RWPE1 (cell line): Measurements from ENCODE around the gene R3HDML.

Experiments
- CTCF ChIA-PET: fragments of 350-600 bp; sonication (Branson Sonifier 250); formaldehyde crosslinking; extraction: SDS; loops from one replicate; lab custom pipeline; 2021; lab: Yijun Ruan, JAX
- POLR2A ChIA-PET: fragments of 400-600 bp; formaldehyde crosslinking; extraction: SDS; loops from one replicate; lab custom pipeline; 2020; ENCODE audit warnings: antibody characterized with exemption; ENCODE audit not compliant: low non-redundant PET; lab: Yijun Ruan, JAX
- DNase-seq: peaks from one replicate; pipeline ENCODE4 v3.0.0; 2012; ENCODE audit warnings: low spot score
- H3K27ac ChIP-seq: fragments of 450-650 bp; 2 replicates; pipeline ENCODE4 v1.5.1; 2017
- TF ChIP-seq, protein P1 (sequence below): fragments of 450-650 bp; conservative IDR thresholded peaks from 2 replicates; pipeline ENCODE4 v1.5.1; 2017; ENCODE audit warnings: low read depth, mild to moderate bottlenecking

The R3HDML gene

DNA sequence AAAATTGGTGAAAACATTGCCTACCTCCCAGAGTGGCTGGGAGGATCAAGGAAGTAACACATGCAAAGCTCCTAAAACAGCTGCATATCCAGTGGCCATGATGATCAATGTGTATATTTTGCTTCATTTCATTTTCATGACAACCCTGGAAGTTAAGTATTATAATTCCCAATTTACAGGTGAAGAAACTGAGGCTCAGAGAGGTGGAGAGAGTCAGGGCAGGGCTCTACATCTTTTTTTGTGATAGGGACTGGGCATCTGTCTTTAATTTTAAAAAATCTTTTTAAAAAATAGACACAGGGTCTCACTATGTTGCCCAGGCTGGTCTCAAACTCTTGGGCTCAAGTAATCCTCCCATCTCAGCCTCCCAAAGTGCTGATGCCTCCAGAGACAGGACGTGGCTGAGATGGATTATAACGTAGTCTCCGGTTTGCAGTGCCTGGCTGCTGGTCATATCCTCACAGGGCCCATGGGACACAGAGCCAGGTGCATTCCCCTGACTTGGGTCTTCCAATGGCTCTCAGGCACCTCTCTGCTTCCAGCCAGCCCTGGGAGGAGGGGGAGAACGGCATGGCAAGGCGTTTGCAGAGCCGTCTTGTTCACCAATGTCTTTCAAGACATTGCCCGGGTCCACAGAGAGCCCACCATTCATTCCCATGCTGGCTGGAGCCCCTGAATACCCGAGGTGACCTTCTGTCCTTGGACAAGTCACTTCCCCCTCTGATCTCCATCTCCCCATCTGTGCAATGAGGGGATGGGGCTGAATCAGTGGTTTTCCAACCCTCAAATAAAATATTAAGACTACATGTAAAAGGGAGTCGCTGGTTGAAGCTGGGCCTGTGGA lies 57.0 kb downstream of the R3HDML start:
- H3K27ac ChIP-seq = no peak overlapping the region
- POLR2A ChIA-PET = no interaction called here
- TF ChIP-seq, protein P1, sequence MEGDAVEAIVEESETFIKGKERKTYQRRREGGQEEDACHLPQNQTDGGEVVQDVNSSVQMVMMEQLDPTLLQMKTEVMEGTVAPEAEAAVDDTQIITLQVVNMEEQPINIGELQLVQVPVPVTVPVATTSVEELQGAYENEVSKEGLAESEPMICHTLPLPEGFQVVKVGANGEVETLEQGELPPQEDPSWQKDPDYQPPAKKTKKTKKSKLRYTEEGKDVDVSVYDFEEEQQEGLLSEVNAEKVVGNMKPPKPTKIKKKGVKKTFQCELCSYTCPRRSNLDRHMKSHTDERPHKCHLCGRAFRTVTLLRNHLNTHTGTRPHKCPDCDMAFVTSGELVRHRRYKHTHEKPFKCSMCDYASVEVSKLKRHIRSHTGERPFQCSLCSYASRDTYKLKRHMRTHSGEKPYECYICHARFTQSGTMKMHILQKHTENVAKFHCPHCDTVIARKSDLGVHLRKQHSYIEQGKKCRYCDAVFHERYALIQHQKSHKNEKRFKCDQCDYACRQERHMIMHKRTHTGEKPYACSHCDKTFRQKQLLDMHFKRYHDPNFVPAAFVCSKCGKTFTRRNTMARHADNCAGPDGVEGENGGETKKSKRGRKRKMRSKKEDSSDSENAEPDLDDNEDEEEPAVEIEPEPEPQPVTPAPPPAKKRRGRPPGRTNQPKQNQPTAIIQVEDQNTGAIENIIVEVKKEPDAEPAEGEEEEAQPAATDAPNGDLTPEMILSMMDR = no peak
- CTCF ChIA-PET = interaction anchor here (0.6 to 1.2 kb wide), 3 partner anchors 9 to 177 kb away, joined by 4 to 5 read pairs (median 4); no protein-coding TSS in a partner anchor
- no peak for DNase-seq

- ChIA-PET POLR2A (no interaction called here), CTCF (interaction anchor here (0.6 to 1.2 kb wide), 4 partner anchors 9 to 177 kb away, joined by 4 to 5 read pairs (median 4); no protein-coding TSS in a partner anchor)
- TF ChIP-seq, protein P1 = no peak
- H3K27ac ChIP-seq = no peak overlapping the region
- DNase-seq = no peak
Measured at GRCh38 chr20:44394452-44394701, 57.5 kb downstream of the R3HDML start.

DNA sequence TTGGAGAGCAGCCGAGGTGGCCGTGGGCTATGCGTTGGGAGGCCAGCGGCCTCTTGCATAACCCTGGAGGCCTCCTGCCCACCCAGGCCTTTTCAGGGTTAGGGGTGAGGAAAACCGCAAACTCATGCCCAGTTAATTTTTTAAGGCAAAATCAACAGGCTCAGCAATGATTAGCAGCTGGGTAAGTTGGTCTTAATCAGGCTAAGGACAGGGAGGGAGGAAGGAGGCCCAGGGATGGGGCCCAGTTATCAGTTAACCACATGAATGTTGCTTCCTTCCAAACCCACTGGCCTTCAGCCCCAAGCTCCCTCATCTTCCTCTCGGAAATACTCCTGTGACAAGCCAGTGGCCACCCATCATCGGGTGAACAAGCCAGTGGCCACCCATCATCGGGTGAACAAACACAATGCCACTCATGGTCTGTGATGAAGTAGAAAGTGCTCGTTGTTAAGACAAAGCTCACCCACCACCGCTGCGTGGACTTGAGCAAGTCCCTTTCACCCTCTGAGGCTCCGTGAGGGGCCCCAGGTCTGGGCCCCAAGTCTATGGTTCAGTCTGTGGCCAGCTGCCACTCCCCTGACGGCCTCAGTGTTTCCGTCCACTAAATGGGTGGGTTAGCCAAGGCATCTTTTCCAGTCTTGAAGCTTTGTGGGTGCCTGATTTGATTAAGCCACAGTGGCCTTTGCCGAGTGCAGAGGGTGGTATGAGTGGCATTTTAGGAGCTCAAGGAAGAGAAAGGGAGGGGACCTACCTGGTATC lies 58.0 kb downstream of the R3HDML start:
- DNase-seq = no peak
- POLR2A ChIA-PET = no interaction called here
- no peak overlapping the region for H3K27ac ChIP-seq
- TF ChIP-seq, protein P1 = no peak
- CTCF ChIA-PET = interaction anchor here (0.5 to 1.2 kb wide), 5 partner anchors 10 to 178 kb away, joined by 3 to 5 read pairs (median 4); no protein-coding TSS in a partner anchor

GRCh38 chr20:44395461-44396340 lies 58.9 kb downstream of the R3HDML start:
- DNase-seq = no peak
- ChIA-PET POLR2A (no interaction called here), CTCF (interaction anchor here (0.6 to 1.5 kb wide), 4 partner anchors 12 to 288 kb away, joined by 3 to 5 read pairs (median 4); no protein-coding TSS in a partner anchor)
- TF ChIP-seq, protein P1 = no peak
- no peak overlapping the region for H3K27ac ChIP-seq

DNA sequence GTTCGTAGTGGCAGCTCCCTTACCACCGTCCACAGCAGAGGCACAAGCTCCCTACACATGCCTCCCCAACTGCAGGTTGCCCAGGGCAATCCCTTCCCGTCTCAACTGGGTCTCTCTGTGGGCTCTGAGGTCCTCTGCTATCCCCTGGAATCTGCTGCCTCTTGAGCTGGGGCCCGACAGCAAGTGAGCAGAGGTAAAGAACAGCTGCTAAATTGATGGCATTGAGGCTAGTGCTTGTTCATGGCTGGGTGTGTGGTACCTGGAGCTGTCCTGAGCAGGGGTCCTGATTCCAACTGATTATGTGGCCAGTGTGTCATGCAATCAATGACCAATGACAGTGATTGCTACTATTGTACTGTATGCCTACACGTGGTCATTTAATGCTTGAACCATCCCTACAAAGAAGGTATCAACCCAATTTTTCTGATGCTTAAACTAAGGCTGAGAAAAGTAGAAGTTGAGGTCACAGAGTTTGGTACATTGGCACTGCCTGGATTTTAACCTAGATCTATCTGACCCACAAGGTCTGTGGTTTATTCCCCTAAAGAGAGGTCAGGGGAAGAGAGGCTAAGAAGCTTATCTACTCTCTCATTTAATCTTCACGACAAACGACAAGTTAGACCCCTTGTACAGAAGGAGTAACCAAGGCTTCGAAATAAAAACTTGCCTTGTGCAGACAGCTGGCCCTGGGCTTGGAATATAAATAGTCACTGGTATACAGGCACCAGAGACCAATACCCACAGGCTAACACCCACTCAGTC lies 59.7 kb downstream of the R3HDML start:
- POLR2A ChIA-PET = no interaction called here
- TF ChIP-seq, protein P1 = no peak
- no peak for DNase-seq
- CTCF ChIA-PET = interaction anchor here (0.6 to 1.5 kb wide), 7 partner anchors 10 to 287 kb away, joined by 3 to 6 read pairs (median 3); partner anchors contain the start of gene FITM2
- H3K27ac ChIP-seq = no peak overlapping the region
